Aorta (tissue), 5 donors: ENCODE results near the gene RRAGC. TPM values are rescaled to one million over a fixed set of nuclear protein-coding genes. Genes with fewer than 3 reads are reported as not detected.
"Not testable (repeated sequence)": the region's sequence is repeated elsewhere in the genome, so short reads cannot be mapped to it uniquely, and the experiment has no call there.

Experiments used
- ATAC-seq: fragments of 200-7000 bp; cut with Tn5 transposase; one replicate; pipeline ENCODE4 v1.9.1; 2022; ENCODE audit warnings: moderate library complexity; ENCODE audit not compliant: low FRiP score
- DNase-seq, 2 donors: peaks; one replicate each; pipeline ENCODE4 v3.0.0-alpha.2; 2020
- H3K27ac ChIP-seq, 2 donors: one replicate each; pipeline ENCODE4 v1.5.1; 2013; ENCODE audit warnings: low read length in 2 of 2, mild to moderate bottlenecking in 2 of 2, moderate library complexity in 2 of 2, control low read depth in 1 of 2, inconsistent platforms in 1 of 2, low read depth in 1 of 2
- H3K27me3 ChIP-seq, 2 donors: one replicate each; pipeline ENCODE4 v1.6.1; 2013; ENCODE audit warnings: control low read depth in 1 of 2, low read length in 1 of 2, mild to moderate bottlenecking in 1 of 2, moderate library complexity in 1 of 2; ENCODE audit not compliant: insufficient read depth in 2 of 2, control insufficient read depth in 1 of 2
- H3K36me3 ChIP-seq, 2 donors: one replicate each; pipeline ENCODE4 v1.6.1; 2013; ENCODE audit warnings: control low read depth in 1 of 2, low read length in 1 of 2, mild to moderate bottlenecking in 1 of 2; ENCODE audit not compliant: insufficient read depth in 2 of 2, control insufficient read depth in 1 of 2
- H3K4me1 ChIP-seq, 2 donors: one replicate each; pipeline ENCODE4 v1.6.1; 2013; ENCODE audit warnings: low read length in 2 of 2, control low read depth in 1 of 2, mild to moderate bottlenecking in 1 of 2, moderate library complexity in 1 of 2; ENCODE audit not compliant: insufficient read depth in 2 of 2, control insufficient read depth in 1 of 2
- H3K4me3 ChIP-seq, 2 donors: one replicate each; pipeline ENCODE4 v1.5.1; 2013; ENCODE audit warnings: low read length in 2 of 2, control low read depth in 1 of 2, mild to moderate bottlenecking in 1 of 2
- H3K9me3 ChIP-seq: one replicate; pipeline ENCODE4 v1.6.1; 2013; ENCODE audit warnings: mild to moderate bottlenecking, low read length; ENCODE audit not compliant: control insufficient read depth
- WGBS, 2 donors: extraction: QIAGEN DNeasy Blood & Tissue Kit; methylation state at CpG; one replicate each; pipeline ENCODE4 v1.1.7; 2013; 5-methylcytosine and 5-hydroxymethylcytosine counted together
- intact Hi-C, 2 donors: fragments of 100-400 bp; cut with DNase I; formaldehyde crosslinking; loops; one replicate each; pipeline versions ENCODE4 v1.14.2 to v1.15.0; 2022
- polyA plus RNA-seq, 2 donors: library from polyadenylated mRNA; stranded (reverse); fragments of 200-250 nt; gene quantifications; one replicate each; pipeline ENCODE4 v1.2.3, GENCODE V29; 2013
- total RNA-seq, 2 donors: library from RNA; stranded (reverse); fragmentation: NEBNext Ultra II Directional; extraction: Animal tissue kit (Norgen Biotek cat#: 25700); gene quantifications; one replicate each; pipeline ENCODE4 v1.2.1, GENCODE V29; 2021
- donor health status: healthy with polysubstance abuse.
- donor health status: Bipolar disorder and iron deficiency.
- donor health status: DM: no; HTN: no; CAD: no.
- donor health status: DM: no; HTN: no; CAD: no.
- donor health status: DM: yes; HTN: yes; CAD: no.

Gene RRAGC
- total and polyA plus RNA-seq, 4 donors: 21.6 to 28.4 (median 23.3) TPM

- Histone ChIP-seq H3K36me3 (peaks cover 4 to 8% of the 10 kb centered on the region in 2 donors), H3K4me1 (no peaks in the 10 kb centered on the region), H3K27me3 (no peaks in the 10 kb centered on the region), H3K27ac (no peak overlapping the region), H3K4me3 (no peak overlapping the region), H3K9me3 (no peaks in the 10 kb centered on the region)
- WGBS, 2 donors: 87 to 92% methylated on average over 9 of the region's 9 CpGs
- DNase-seq (no peak), ATAC-seq (no peak)
- intact Hi-C loops: loop anchor here in 1 of 2 donors (10.0 kb wide), 1 partner anchor 815 kb away; no protein-coding TSS in a partner anchor
Observed at GRCh38 chr1:38839363-38839762, 20.2 kb downstream of the RRAGC start.

GRCh38 chr1:38836316-38836715 is 23.3 kb downstream of the RRAGC start:
- intact Hi-C loops: loop anchor here in 1 of 2 donors (10.0 kb wide), 1 partner anchor 812 kb away; no protein-coding TSS in a partner anchor
- ATAC-seq, H3K9me3 ChIP-seq, H3K27me3 ChIP-seq, DNase-seq, H3K27ac ChIP-seq, H3K4me1 ChIP-seq, H3K36me3 ChIP-seq, H3K4me3 ChIP-seq: not testable (repeated sequence)
- WGBS, 2 donors: 91% methylated on average over 10 of the region's 10 CpGs

GRCh38 chr1:38834937-38835827 is 24.4 kb downstream of the RRAGC start:
- peak; percentile 80 for ATAC-seq
- no peaks in the 10 kb centered on the region for H3K4me1 ChIP-seq
- DNase-seq: no peak
- intact Hi-C loops: loop anchor here in 1 of 2 donors (10.0 kb wide), 1 partner anchor 810 kb away; no protein-coding TSS in a partner anchor
- H3K9me3 ChIP-seq: no peaks in the 10 kb centered on the region
- WGBS, 2 donors: 20 to 28% methylated on average over 3 of the region's 3 CpGs
- H3K27ac ChIP-seq: no peak overlapping the region
- peaks cover 4 to 6% of the 10 kb centered on the region in 2 donors for H3K36me3 ChIP-seq
- no peaks in the 10 kb centered on the region for H3K27me3 ChIP-seq
- H3K4me3 ChIP-seq: no peak overlapping the region

GRCh38 chr1:38834221-38834782 is 25.3 kb downstream of the RRAGC start:
- intact Hi-C loops: loop anchor here in 1 of 2 donors (10.0 kb wide), 1 partner anchor 810 kb away; no protein-coding TSS in a partner anchor
- H3K4me1 ChIP-seq: no peaks in the 10 kb centered on the region
- 84 to 91% methylated on average over 3 of the region's 3 CpGs for WGBS, 2 donors
- no peak overlapping the region for H3K4me3 ChIP-seq
- H3K27me3 ChIP-seq: no peaks in the 10 kb centered on the region
- no peak for ATAC-seq
- no peak for DNase-seq
- H3K9me3 ChIP-seq: no peaks in the 10 kb centered on the region
- H3K36me3 ChIP-seq: peaks cover 2 to 5% of the 10 kb centered on the region in 2 donors
- H3K27ac ChIP-seq: no peak overlapping the region

GRCh38 chr1:38833146-38833545 is 26.4 kb downstream of the RRAGC start:
- no peak for DNase-seq
- ATAC-seq: no peak
- Histone ChIP-seq H3K27ac (no peak overlapping the region), H3K36me3 (peaks cover 0 to 3% of the 10 kb centered on the region in 2 donors), H3K9me3 (no peaks in the 10 kb centered on the region), H3K4me1 (no peaks in the 10 kb centered on the region), H3K4me3 (no peak overlapping the region), H3K27me3 (no peaks in the 10 kb centered on the region)
- intact Hi-C loops: loop anchor here in 1 of 2 donors (10.0 kb wide), 1 partner anchor 808 kb away; no protein-coding TSS in a partner anchor
- WGBS, 2 donors: 75 to 77% methylated on average over 3 of the region's 3 CpGs

- no peaks in the 10 kb centered on the region for H3K27me3 ChIP-seq
- no peak for DNase-seq
- WGBS, 2 donors: 85 to 86% methylated on average over 3 of the region's 3 CpGs
- peaks cover 0 to 3% of the 10 kb centered on the region in 2 donors for H3K36me3 ChIP-seq
- H3K4me3 ChIP-seq: no peak overlapping the region
- no peak for ATAC-seq
- no peaks in the 10 kb centered on the region for H3K4me1 ChIP-seq
- intact Hi-C loops: loop anchor here in 1 of 2 donors (10.0 kb wide), 1 partner anchor 808 kb away; no protein-coding TSS in a partner anchor
- H3K9me3 ChIP-seq: no peaks in the 10 kb centered on the region
- no peak overlapping the region for H3K27ac ChIP-seq
Observed at GRCh38 chr1:38832370-38832734, 27.2 kb downstream of the RRAGC start.

- Histone ChIP-seq H3K4me3 (no peak overlapping the region), H3K4me1 (no peaks in the 10 kb centered on the region), H3K9me3 (no peaks in the 10 kb centered on the region), H3K36me3 (no peaks in the 10 kb centered on the region), H3K27ac (no peak overlapping the region), H3K27me3 (no peaks in the 10 kb centered on the region)
- intact Hi-C loops: loop anchor here in 1 of 2 donors (10.0 kb wide), 1 partner anchor 807 kb away; no protein-coding TSS in a partner anchor
- ATAC-seq (no peak), DNase-seq (no peak)
- 82% methylated on average over 6 of the region's 6 CpGs for WGBS, 2 donors
Observed at GRCh38 chr1:38831731-38832369, 27.7 kb downstream of the RRAGC start.

- Histone ChIP-seq H3K27ac (no peak overlapping the region), H3K36me3 (no peaks in the 10 kb centered on the region), H3K4me1 (no peaks in the 10 kb centered on the region), H3K4me3 (no peak overlapping the region), H3K27me3 (peaks cover 0 to 2% of the 10 kb centered on the region in 2 donors), H3K9me3 (no peaks in the 10 kb centered on the region)
- no peak for DNase-seq
- intact Hi-C loops: no loop called here
- ATAC-seq: no peak
- WGBS, 2 donors: 12 to 17% methylated on average over 1 of the region's 1 CpG
Observed at GRCh38 chr1:38829368-38829767, 30.2 kb downstream of the RRAGC start.
